HCT116 (cell line): ENCODE data around the gene PAQR6. TPM values are rescaled to one million over a fixed set of nuclear protein-coding genes. Genes with fewer than 3 reads are reported as not detected.

Experiments
- ATAC-seq: fragments of 200-7000 bp; cut with Tn5 transposase; 2 replicates; pipeline ENCODE4 v1.9.1; 2020; ENCODE audit warnings: mild to moderate bottlenecking, moderate library complexity
- BruUV-seq: library from RNA; stranded (reverse); fragments of 400-500 nt; replicated peaks from 2 replicates; lab custom pipeline; 2021; lab: Mats Ljungman, UMichigan
- CTCF ChIA-PET: fragments of 300-600 bp; sonication (Branson Sonifier 250); formaldehyde crosslinking; loops from one replicate; lab custom pipeline; 2021; ENCODE audit warnings: antibody characterized with exemption; lab: Charles Lee
- POLR2A ChIA-PET: fragments of 300-600, 350-600 bp; sonication (Branson Sonifier 250); formaldehyde crosslinking; loops from one replicate; lab custom pipeline; 2021; ENCODE audit warnings: antibody characterized with exemption; lab: Charles Lee
- RAD21 ChIA-PET, 2 experiments: fragments of 300-600 bp; sonication (Branson Sonifier 250); formaldehyde crosslinking; loops; one replicate each; lab custom pipeline; 2023; ENCODE audit warnings: low total read pairs in 2 of 2; ENCODE audit not compliant: uncharacterized antibody in 2 of 2, unreplicated experiment in 2 of 2, low non-redundant PET in 1 of 2; lab: Charles Lee
- DNase-seq: peaks from one replicate; pipeline ENCODE4 v3.0.0-alpha.2; 2010; ENCODE audit warnings: low read depth, low spot score
- H2AFZ ChIP-seq: fragments of 200-600 bp; shearing (Covaris generic), sonication (generic); 2 replicates; pipeline ENCODE4 v1.6.1; 2017; ENCODE audit warnings: low read depth, mixed run types, mixed read lengths, antibody characterized with exemption, low read length; ENCODE audit not compliant: poor library complexity, severe bottlenecking
- H3K27ac ChIP-seq: 2 replicates; pipeline ENCODE4 v1.5.1; 2012; ENCODE audit warnings: low read depth, low read length
- H3K27me3 ChIP-seq: fragments of 200-600 bp; sonication (generic); 2 replicates; pipeline ENCODE4 v1.6.1; 2016; ENCODE audit warnings: mixed run types, low read length, mixed read lengths; ENCODE audit not compliant: insufficient read depth
- H3K36me3 ChIP-seq, 2 experiments: fragments of 200-500 bp in 1 of 2; fragments of 200-600 bp in 1 of 2; sonication (Bioruptor generic) in 1 of 2; sonication (generic) in 1 of 2; 2 replicates each; pipeline versions ENCODE4 v1.5.1 to v1.6.1; 2014 to 2016; ENCODE audit warnings: low read length in 2 of 2, inconsistent platforms in 1 of 2, mixed read lengths in 1 of 2, mixed run types in 1 of 2; ENCODE audit not compliant: insufficient read depth in 2 of 2, control insufficient read depth in 1 of 2
- H3K4me1 ChIP-seq, 2 experiments: fragments of 200-600 bp in 1 of 2; sonication (generic) in 1 of 2; 2 replicates each; pipeline versions ENCODE4 v1.5.1 to v1.6.1; 2012 to 2017; ENCODE audit warnings: low read length in 2 of 2, inconsistent platforms in 1 of 2, mild to moderate bottlenecking in 1 of 2, mixed read lengths in 1 of 2, mixed run types in 1 of 2, moderate library complexity in 1 of 2; ENCODE audit not compliant: insufficient read depth in 2 of 2, control insufficient read depth in 1 of 2
- H3K4me2 ChIP-seq: fragments of 200-600 bp; sonication (generic); 2 replicates; pipeline ENCODE4 v1.6.1; 2017; ENCODE audit warnings: mixed run types, low read length, mixed read lengths
- H3K4me3 ChIP-seq, 2 experiments: fragments of 200-600 bp in 1 of 2; sonication (generic) in 1 of 2; replicated peaks in 1 of 2; 2 replicates each; pipeline ENCODE4 v1.5.1; 2011 to 2016; ENCODE audit warnings: low read length in 2 of 2, control low read depth in 1 of 2, low read depth in 1 of 2, mild to moderate bottlenecking in 1 of 2, mixed read lengths in 1 of 2, mixed run types in 1 of 2
- H3K79me2 ChIP-seq: fragments of 200-600 bp; sonication (generic); 2 replicates; pipeline ENCODE4 v1.6.1; 2017; ENCODE audit warnings: mild to moderate bottlenecking, mixed run types, low read length, moderate library complexity, mixed read lengths; ENCODE audit not compliant: insufficient read depth
- H3K9ac ChIP-seq: fragments of 200-600 bp; sonication (generic); 2 replicates; pipeline ENCODE4 v1.6.1; 2016; ENCODE audit warnings: low read length, mixed read lengths
- H3K9me2 ChIP-seq: fragments of 200-600 bp; sonication (generic), shearing (Covaris generic); 2 replicates; pipeline ENCODE4 v1.6.1; 2017; ENCODE audit warnings: mixed run types, mild to moderate bottlenecking, moderate library complexity; ENCODE audit not compliant: insufficient read depth
- H3K9me3 ChIP-seq, 2 experiments: fragments of 200-500 bp in 1 of 2; fragments of 200-600 bp in 1 of 2; sonication (Bioruptor generic) in 1 of 2; sonication (generic) in 1 of 2; 2 replicates each; pipeline ENCODE4 v1.6.1; 2014 to 2017; ENCODE audit warnings: low read length in 2 of 2, mixed read lengths in 2 of 2, inconsistent platforms in 1 of 2, low read depth in 1 of 2, mild to moderate bottlenecking in 1 of 2, mixed run types in 1 of 2, moderate library complexity in 1 of 2; ENCODE audit not compliant: control insufficient read depth in 1 of 2, insufficient read depth in 1 of 2
- H4K20me1 ChIP-seq: fragments of 200-600 bp; sonication (generic), shearing (Covaris generic); 2 replicates; pipeline ENCODE4 v1.6.1; 2017; ENCODE audit warnings: mixed run types, mild to moderate bottlenecking, moderate library complexity; ENCODE audit not compliant: insufficient read depth
- CBX3 ChIP-seq: IDR thresholded peaks from 2 replicates; pipeline ENCODE4 v1.6.1; 2012; ENCODE audit warnings: low read depth
- EZH2 ChIP-seq: fragments of 200-600 bp; sonication (generic); IDR thresholded peaks from 2 replicates; pipeline ENCODE4 v1.6.1; 2017; ENCODE audit warnings: antibody characterized with exemption, mixed run types
- FOSL1 ChIP-seq: IDR thresholded peaks from 2 replicates; pipeline ENCODE4 v1.6.1; 2012; ENCODE audit warnings: low read depth
- JUND ChIP-seq: IDR thresholded peaks from 2 replicates; pipeline ENCODE4 v1.6.1; 2012
- SRF ChIP-seq: IDR thresholded peaks from 2 replicates; pipeline ENCODE4 v1.6.1; 2012; ENCODE audit warnings: low read depth
- intact Hi-C: fragments of 100-400 bp; cut with micrococcal nuclease; formaldehyde crosslinking; loops from 2 replicates; pipeline ENCODE4 v1.10.0; 2022
- total RNA-seq: library from RNA; stranded (reverse); gene quantifications from one replicate; pipeline ENCODE4 v1.2.1, GENCODE V29; 2021; ENCODE audit not compliant: unreplicated experiment
- TF ChIP-seq, protein P1 (sequence below): IDR thresholded peaks from 2 replicates; pipeline ENCODE4 v1.6.1; 2012

Gene PAQR6
- total RNA-seq, 1 experiment from 2014 or later = 10.9 TPM

- ATAC-seq = no peak
- Histone ChIP-seq H3K27me3 (no peaks in the 10 kb centered on the region), H3K9me2 (no peaks in the 10 kb centered on the region), H3K4me3 (no peak overlapping the region), H3K36me3 (peaks cover 6 to 13% of the 10 kb centered on the region in 2 experiments; a peak in 3 of 4 replicates), H2AFZ (no peak overlapping the region), H3K4me2 (no peak overlapping the region), H3K4me1 (peaks cover 14 to 30% of the 10 kb centered on the region in 2 experiments), H4K20me1 (peaks cover 3% of the 10 kb centered on the region; the same call in 1 of the 2 replicates), H3K9me3 (no peaks in the 10 kb centered on the region), H3K27ac (no peak overlapping the region), H3K79me2 (no peaks in the 10 kb centered on the region), H3K9ac (no peak overlapping the region)
- BruUV-seq = no TSS peak
- DNase-seq = no peak
- POLR2A ChIA-PET = no interaction called here
- RAD21 ChIA-PET = no interaction called here
- intact Hi-C loops = no loop called here
- CTCF ChIA-PET = interaction anchor here (1.4 kb wide), 1 partner anchor 12 kb away, joined by 3 read pairs; no protein-coding TSS in a partner anchor
- TF ChIP-seq EZH2 (no peak), SRF (no peak), JUND (no peak), FOSL1 (no peak)
- TF ChIP-seq, protein P1, sequence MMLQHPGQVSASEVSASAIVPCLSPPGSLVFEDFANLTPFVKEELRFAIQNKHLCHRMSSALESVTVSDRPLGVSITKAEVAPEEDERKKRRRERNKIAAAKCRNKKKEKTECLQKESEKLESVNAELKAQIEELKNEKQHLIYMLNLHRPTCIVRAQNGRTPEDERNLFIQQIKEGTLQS = no peak
Observed at GRCh38 chr1:156245451-156246232, 2.2 kb downstream of the PAQR6 start.

- Histone ChIP-seq H2AFZ (no peak overlapping the region), H3K36me3 (peaks cover 2 to 5% of the 10 kb centered on the region in 2 experiments; a peak in 1 of 4 replicates), H3K27ac (no peak overlapping the region), H3K27me3 (no peaks in the 10 kb centered on the region), H3K4me1 (peaks cover 14 to 31% of the 10 kb centered on the region in 2 experiments), H4K20me1 (peaks cover 3% of the 10 kb centered on the region; the same call in 1 of the 2 replicates), H3K4me2 (no peak overlapping the region), H3K9ac (no peak overlapping the region), H3K79me2 (no peaks in the 10 kb centered on the region), H3K9me3 (no peaks in the 10 kb centered on the region), H3K9me2 (no peaks in the 10 kb centered on the region), H3K4me3 (no peak overlapping the region)
- DNase-seq = no peak
- ChIA-PET RAD21 (no interaction called here), POLR2A (no interaction called here), CTCF (no interaction called here)
- intact Hi-C loops = no loop called here
- BruUV-seq = no TSS peak
- no peak for ATAC-seq
- no peak for TF ChIP-seq JUND
- TF ChIP-seq CBX3 = no peak
- no peak for TF ChIP-seq SRF
Observed at GRCh38 chr1:156244712-156245111, 3.1 kb downstream of the PAQR6 start.
